ENCODE data around the gene PKD1L1. TPM values are rescaled to one million over a fixed set of nuclear protein-coding genes. Genes with fewer than 3 reads are reported as not detected.

PKD1L1 gene
- total RNA-seq, 2 experiments from 2014 or later, result 0.08 to 0.12 TPM

DNA sequence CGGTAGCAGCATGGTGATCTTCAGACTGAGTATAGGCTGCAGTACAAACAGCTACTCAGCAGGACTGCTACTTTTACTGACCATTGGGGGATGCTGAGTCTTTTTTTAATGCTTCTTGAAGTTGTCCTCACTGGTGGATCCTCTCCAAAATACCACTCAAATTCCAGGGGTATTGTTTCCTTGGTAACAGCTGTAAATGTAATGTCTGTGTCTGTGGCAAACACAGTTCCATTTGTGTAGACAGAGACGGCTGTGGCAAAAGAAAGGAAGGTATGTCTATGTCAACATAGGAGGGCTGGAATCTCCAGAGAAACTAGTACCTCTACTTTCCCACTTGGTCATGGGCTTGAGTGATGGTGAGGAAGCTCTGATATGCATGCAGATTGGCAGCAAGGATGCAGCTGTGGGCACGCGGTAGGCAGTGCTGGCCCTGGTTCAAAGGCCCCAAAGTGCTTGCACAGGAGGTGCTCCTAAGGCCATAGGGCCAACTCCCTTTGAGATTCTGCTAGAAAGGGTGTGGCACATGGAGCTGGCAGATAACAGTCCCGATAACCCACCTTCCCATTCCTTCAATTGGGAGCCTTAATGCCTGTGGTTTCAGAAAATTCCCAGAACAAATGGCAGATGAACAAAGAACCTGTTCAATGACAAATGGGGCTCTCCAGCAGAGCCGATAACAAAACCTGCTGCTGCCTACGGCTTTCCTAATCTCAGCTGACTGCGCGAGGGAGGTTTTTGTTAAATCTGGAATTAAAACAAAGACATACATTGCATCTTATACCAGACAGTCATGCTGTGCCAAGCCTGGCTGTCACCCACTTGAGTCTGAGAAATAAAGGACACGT, 43.0 kb downstream of the PKD1L1 start:
- DNase-seq, result no peak
- Mint-ChIP-seq H3K27ac (no peak overlapping the region), H3K4me1 (no peaks in the 10 kb centered on the region), H3K9me3 (no peaks in the 10 kb centered on the region), H3K27me3 (no peaks in the 10 kb centered on the region), H3K4me3 (no peak overlapping the region), H3K36me3 (ENCODE audit: low read depth) (no peaks in the 10 kb centered on the region)
- ChIA-PET POLR2A (no interaction called here), CTCF (no interaction called here)

DNA sequence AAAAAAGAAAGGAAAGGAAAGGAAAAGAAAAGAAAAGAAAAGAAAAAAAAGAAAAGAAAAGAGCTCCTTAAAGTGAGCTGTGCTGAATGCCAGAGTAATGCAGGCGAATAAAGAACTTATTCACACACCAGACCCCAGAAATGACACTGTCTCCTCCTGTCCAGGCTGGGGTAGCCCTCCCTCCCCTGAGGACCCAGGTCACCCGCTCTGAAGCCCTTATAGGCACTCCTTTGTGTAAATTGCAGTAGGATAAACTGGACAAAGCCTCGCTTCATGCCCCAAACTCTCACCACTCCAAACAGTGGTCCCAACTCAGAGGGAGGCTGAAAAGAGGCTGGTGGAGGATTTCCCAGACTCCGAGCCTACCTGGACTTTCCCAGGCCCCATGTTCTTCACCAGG, 46.3 kb downstream of the PKD1L1 start:
- CTCF ChIA-PET, result no interaction called here
- H3K36me3 Mint-ChIP-seq (ENCODE audit: low read depth), result no peaks in the 10 kb centered on the region
- POLR2A ChIA-PET, result no interaction called here
- H3K27ac Mint-ChIP-seq, result no peak overlapping the region
- H3K27me3 Mint-ChIP-seq, result no peaks in the 10 kb centered on the region
- DNase-seq, result no peak
- no peaks in the 10 kb centered on the region for H3K4me1 Mint-ChIP-seq
- H3K4me3 Mint-ChIP-seq, result no peak overlapping the region
- no peaks in the 10 kb centered on the region for H3K9me3 Mint-ChIP-seq

DNA sequence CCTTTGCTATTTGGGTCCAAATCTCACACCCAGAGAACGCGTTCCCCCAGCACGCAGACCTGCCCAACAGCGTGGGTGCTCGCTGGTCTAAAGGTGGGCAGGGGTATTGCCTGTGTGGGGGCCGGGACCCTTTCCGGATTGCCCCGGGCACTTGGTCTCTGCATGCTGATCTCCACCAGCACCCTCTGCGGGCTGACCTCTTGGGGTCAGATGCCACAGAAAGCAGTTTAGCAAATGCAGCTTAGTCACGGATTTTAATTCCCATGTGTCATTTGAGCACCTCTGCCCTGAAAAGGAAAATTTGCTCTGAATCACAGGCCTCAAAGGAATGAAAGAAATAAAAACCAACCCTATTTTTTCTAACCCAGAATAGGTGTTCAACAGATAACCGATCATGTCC, 46.7 kb downstream of the PKD1L1 start:
- H3K9me3 Mint-ChIP-seq, result no peaks in the 10 kb centered on the region
- no peak overlapping the region for H3K4me3 Mint-ChIP-seq
- no peaks in the 10 kb centered on the region for H3K4me1 Mint-ChIP-seq
- DNase-seq, result no peak
- H3K27me3 Mint-ChIP-seq, result no peaks in the 10 kb centered on the region
- no peak overlapping the region for H3K27ac Mint-ChIP-seq
- ChIA-PET CTCF (no interaction called here), POLR2A (no interaction called here)
- H3K36me3 Mint-ChIP-seq (ENCODE audit: low read depth), result no peaks in the 10 kb centered on the region

DNA sequence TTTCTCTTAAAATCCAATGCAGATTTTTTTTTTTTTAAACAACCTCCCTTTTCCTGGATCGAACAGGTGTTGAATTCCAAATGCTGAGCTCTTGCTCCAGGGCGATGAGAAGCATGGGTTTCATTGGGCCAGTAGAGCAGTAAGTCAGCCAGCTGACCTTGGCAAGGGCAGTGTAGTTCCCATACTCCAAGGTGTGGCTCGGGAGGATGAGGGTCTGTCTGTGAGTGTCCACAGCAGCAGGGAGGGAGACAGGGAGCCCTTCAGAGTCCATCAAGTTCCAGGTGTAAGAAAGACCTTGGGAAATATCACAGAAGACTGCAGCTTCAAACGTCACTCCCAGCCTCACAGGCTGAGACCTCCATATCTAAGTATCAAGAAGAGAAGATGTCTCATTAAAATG, 50.4 kb downstream of the PKD1L1 start:
- ChIA-PET POLR2A (no interaction called here), CTCF (interaction anchor here (1.5 kb wide), 1 partner anchor 13 kb away, joined by 4 read pairs; no protein-coding TSS in a partner anchor)
- peaks cover 2% of the 10 kb centered on the region for H3K4me1 Mint-ChIP-seq
- no peaks in the 10 kb centered on the region for H3K27me3 Mint-ChIP-seq
- no peaks in the 10 kb centered on the region for H3K36me3 Mint-ChIP-seq (ENCODE audit: low read depth)
- DNase-seq, result no peak
- H3K4me3 Mint-ChIP-seq, result no peak overlapping the region
- H3K9me3 Mint-ChIP-seq, result no peaks in the 10 kb centered on the region
- no peak overlapping the region for H3K27ac Mint-ChIP-seq

DNA sequence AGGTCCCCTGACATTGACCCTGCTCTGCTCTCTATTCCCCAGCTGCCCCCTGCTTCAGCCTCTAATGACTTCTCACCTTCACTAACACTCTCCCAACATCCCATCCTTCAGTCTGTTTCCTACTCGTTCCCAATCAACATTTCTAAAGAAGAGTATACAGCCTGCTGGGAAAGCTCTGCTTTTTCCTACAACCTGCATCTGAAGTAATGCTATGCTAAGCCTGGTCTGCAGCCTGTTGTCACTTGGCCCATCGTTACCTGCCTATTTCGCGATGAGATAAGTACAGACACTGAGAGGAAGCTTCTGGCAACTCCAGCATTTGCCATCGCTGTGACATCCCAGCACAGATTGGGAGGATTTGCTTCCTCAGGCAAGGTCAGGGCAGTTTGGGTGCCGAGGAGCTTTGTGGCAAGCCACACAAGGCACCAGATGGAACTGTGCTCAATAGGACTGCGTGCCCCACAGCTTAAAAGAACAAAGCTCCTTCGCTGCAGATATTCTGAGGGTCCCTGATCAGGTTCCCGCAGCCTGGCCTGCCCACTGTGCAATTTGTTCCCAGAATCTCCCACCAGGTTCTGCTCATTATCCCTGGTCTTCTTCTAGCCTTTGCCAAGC, 51.4 kb downstream of the PKD1L1 start:
- H3K9me3 Mint-ChIP-seq, result no peaks in the 10 kb centered on the region
- H3K27ac Mint-ChIP-seq, result no peak overlapping the region
- no peaks in the 10 kb centered on the region for H3K27me3 Mint-ChIP-seq
- POLR2A ChIA-PET, result no interaction called here
- no peak overlapping the region for H3K4me3 Mint-ChIP-seq
- DNase-seq, result no peak
- CTCF ChIA-PET, result interaction anchor here (1.5 kb wide), 1 partner anchor 13 kb away, joined by 4 read pairs; no protein-coding TSS in a partner anchor
- no peaks in the 10 kb centered on the region for H3K36me3 Mint-ChIP-seq (ENCODE audit: low read depth)
- peaks cover 2% of the 10 kb centered on the region for H3K4me1 Mint-ChIP-seq

DNA sequence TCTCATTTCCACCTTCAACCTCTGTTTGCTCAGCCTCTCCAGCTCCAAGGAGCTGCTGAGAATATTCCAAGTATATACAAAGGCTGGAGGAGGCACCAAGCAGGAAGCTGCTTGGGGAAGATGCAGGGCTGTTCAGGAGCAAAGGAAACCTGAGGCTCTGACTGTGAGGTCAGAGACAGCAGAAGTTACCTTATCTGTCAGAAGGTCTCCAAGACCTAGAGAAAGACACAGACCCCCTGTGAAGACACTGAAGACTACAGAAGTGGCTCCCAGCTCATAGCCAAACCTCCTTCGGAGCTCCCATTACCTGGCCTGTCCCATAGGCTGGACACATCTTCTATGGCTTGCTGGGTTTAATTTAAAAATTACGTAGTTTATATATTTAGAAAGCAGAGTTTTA, 53.2 kb downstream of the PKD1L1 start:
- H3K36me3 Mint-ChIP-seq (ENCODE audit: low read depth), result no peaks in the 10 kb centered on the region
- no peaks in the 10 kb centered on the region for H3K27me3 Mint-ChIP-seq
- no peak for DNase-seq
- no peak overlapping the region for H3K27ac Mint-ChIP-seq
- peaks cover 2% of the 10 kb centered on the region for H3K4me1 Mint-ChIP-seq
- ChIA-PET POLR2A (no interaction called here), CTCF (interaction anchor here (0.6 to 1.0 kb wide), 2 partner anchors 43 to 73 kb away, joined by 3 read pairs; no protein-coding TSS in a partner anchor)
- no peaks in the 10 kb centered on the region for H3K9me3 Mint-ChIP-seq
- H3K4me3 Mint-ChIP-seq, result no peak overlapping the region

DNA sequence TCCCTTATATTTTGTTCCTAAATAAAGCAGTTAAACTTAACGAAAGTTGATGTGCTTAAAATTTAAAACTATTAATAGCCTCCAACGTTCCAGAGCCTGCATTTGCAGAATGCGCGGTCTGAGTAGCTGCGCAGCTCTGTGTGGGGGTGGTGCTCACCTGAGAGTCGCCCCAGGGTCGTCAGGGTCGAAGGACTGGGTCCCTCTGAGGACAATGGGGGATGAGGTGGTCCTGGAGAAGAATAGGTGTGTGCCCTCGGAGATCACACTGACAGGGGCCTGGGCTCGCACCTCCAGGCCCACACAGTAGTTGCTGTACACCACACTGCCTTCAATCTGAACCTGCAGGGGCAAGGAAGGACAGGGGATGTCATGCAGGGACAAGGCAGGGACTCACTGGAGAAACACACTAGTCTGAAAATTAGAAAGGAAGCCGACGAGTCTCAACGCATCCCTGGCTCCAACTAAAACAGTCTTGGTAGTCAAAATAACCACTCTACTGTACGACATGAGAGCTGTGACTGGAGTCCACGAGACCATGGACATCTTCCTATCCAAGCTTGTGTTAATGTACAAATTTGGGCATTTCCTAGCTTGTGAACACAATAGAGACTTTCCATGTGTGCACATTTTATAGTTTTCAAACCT, 54.4 kb downstream of the PKD1L1 start:
- POLR2A ChIA-PET, result no interaction called here
- Mint-ChIP-seq H3K4me1 (peaks cover 2% of the 10 kb centered on the region), H3K27me3 (no peaks in the 10 kb centered on the region), H3K36me3 (ENCODE audit: low read depth) (no peaks in the 10 kb centered on the region), H3K9me3 (no peaks in the 10 kb centered on the region), H3K27ac (no peak overlapping the region), H3K4me3 (no peak overlapping the region)
- DNase-seq, result no peak
- CTCF ChIA-PET, result interaction anchor here (0.8 to 1.0 kb wide), 2 partner anchors 10 to 75 kb away, joined by 3 read pairs; no protein-coding TSS in a partner anchor

DNA sequence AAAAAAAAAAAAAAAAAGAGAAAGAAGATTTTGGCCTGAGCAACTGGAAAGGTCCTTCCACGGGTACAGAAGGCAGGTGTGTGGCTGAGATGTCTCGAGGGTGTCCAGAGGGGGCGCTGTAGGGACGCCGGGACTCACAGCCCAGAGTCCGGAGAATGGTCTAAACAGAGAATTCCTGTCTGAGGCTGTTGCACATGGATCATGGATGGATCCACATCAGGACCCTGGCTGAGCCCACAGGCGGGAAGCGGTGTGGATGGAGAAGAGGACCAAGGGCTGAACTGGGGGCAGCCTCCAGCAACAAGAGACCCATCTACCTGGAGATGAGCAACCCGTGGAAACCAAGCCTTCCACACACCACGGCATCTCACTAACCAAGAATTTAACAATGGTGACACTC, 55.0 kb downstream of the PKD1L1 start:
- Mint-ChIP-seq H3K27me3 (no peaks in the 10 kb centered on the region), H3K4me1 (peaks cover 2% of the 10 kb centered on the region), H3K4me3 (no peak overlapping the region), H3K27ac (no peak overlapping the region), H3K9me3 (no peaks in the 10 kb centered on the region), H3K36me3 (ENCODE audit: low read depth) (no peaks in the 10 kb centered on the region)
- CTCF ChIA-PET, result no interaction called here
- POLR2A ChIA-PET, result no interaction called here
- no peak for DNase-seq

DNA sequence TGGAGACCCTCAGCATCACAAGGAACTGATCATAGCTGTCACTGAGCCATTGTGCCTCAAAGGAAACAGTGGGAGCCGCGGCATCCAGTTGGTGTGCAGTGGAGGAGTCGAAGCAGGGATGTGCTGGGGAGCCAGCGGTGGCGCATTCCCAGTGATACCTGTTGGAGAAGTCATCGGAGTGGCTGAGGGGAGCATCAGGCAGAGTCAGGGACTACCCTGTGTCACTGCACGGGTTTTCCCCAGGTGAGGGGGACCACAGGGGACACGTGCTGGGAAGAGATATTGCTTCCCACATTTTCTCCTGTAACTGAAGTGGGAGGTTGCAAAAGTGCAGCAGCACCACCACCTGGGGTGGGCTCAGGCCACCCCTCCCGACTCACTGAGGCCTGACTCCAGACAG, 57.7 kb downstream of the PKD1L1 start:
- CTCF ChIA-PET, result no interaction called here

DNA sequence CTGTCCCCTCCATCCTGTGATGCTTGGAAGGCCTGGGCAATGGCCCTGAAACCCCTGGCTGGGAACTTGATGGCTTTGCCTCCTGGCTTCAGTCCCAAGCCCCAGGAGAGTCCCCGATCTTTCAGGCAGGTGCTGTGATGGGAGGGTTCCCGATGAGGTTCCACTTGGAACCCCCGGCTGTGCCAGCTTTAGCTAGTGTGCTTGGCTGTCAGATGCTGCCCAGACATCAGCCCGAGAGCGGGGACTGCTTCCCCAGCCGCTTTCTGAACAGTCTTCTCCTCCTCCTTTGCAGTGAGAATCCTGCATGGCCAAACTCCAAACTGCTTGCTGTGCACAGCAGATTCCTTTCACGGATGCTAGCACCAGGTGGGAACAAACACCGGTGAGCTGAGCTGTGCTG, 58.1 kb downstream of the PKD1L1 start:
- no peaks in the 10 kb centered on the region for H3K36me3 Mint-ChIP-seq (ENCODE audit: low read depth)
- ChIA-PET POLR2A (no interaction called here), CTCF (no interaction called here)
- H3K27me3 Mint-ChIP-seq, result no peaks in the 10 kb centered on the region
- DNase-seq, result no peak
- H3K4me3 Mint-ChIP-seq, result no peak overlapping the region
- H3K4me1 Mint-ChIP-seq, result no peaks in the 10 kb centered on the region
- no peak overlapping the region for H3K27ac Mint-ChIP-seq
- H3K9me3 Mint-ChIP-seq, result no peaks in the 10 kb centered on the region

More for the DNA sequence above, 57.7 kb downstream of the PKD1L1 start:
- Mint-ChIP-seq H3K27me3 (no peaks in the 10 kb centered on the region), H3K4me3 (no peak overlapping the region), H3K27ac (no peak overlapping the region), H3K36me3 (ENCODE audit: low read depth) (no peaks in the 10 kb centered on the region), H3K4me1 (peaks cover 2% of the 10 kb centered on the region), H3K9me3 (no peaks in the 10 kb centered on the region)
- POLR2A ChIA-PET, result no interaction called here
- DNase-seq, result no peak

DNA sequence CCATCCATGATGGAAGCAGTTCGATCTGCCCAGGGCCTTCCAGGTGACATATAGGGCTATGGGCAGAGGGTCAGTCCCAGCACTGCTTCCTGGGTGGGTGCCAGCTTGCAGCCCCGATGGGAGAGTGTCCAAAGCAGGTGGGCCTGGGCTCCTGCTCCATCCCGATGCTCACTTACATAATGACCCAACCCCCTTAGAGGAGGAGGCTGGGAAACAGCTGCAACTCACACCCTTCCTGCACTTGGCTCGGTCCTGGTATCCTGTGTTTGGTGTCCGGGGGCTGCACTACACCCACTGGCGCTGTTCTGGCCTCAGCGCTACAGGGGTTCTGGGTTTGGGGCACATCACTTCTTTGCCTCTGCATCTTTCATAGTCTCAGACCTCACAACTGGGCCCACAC, 58.5 kb downstream of the PKD1L1 start:
- no peaks in the 10 kb centered on the region for H3K27me3 Mint-ChIP-seq
- POLR2A ChIA-PET, result no interaction called here

DNA sequence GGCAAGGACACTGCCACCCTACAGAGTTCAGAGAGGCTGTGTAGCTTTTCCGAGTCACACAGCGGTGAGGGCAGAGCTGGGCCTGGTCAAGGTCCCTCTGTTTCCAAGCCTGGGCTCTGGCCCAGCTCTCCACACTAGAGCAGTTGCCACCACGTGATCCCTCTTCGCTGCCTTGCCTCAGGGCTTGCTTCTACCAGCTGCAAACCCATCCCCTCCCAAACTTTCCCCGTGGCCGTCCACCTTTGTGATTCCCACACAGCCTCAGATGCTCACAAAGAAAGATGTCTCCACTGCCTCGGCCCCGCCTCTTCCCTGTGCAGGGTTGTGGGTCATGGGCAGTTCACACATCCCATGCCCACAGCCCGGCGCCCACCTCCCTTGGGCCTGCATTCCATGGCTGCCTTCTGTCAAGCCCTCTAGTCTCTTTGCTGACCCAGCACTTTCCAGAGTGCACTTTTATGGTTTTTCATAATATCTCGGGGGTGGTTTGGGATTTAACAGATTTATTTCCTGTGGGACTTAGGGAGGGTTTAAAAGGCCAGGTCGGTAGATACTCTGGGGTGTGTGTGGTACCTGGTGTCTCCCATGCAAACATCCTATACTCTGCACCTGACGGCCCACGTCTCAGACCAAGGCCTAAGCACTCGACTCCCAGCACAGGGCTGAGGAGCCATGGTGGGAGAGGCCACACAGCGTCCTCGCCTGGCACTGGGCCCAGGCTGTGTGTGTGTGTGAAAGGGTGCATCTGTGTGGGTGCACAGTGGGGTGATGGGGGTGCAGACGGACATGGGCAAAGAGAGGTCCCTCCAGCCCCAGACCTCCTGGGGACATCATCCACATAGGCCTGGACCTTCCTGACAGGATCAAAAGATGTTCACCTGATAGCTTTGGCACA, 59.6 kb downstream of the PKD1L1 start:
- Mint-ChIP-seq H3K36me3 (ENCODE audit: low read depth) (no peaks in the 10 kb centered on the region), H3K9me3 (no peaks in the 10 kb centered on the region), H3K27me3 (no peaks in the 10 kb centered on the region), H3K4me1 (no peaks in the 10 kb centered on the region), H3K27ac (no peak overlapping the region), H3K4me3 (no peak overlapping the region)
- CTCF ChIA-PET, result interaction anchor here (0.6 to 0.7 kb wide), 2 partner anchors 9 to 247 kb away, joined by 3 to 4 read pairs; no protein-coding TSS in a partner anchor
- POLR2A ChIA-PET, result no interaction called here
- no peak for DNase-seq

More for the DNA sequence above, 58.5 kb downstream of the PKD1L1 start:
- H3K9me3 Mint-ChIP-seq, result no peaks in the 10 kb centered on the region
- no peak overlapping the region for H3K27ac Mint-ChIP-seq
- CTCF ChIA-PET, result no interaction called here
- no peaks in the 10 kb centered on the region for H3K36me3 Mint-ChIP-seq (ENCODE audit: low read depth)
- no peaks in the 10 kb centered on the region for H3K4me1 Mint-ChIP-seq
- H3K4me3 Mint-ChIP-seq, result no peak overlapping the region
- no peak for DNase-seq
